TTC549 (cell line): Measurements from ENCODE around the gene HPDL.
A peak's percentile ranks its signal among the peaks of the same experiment; 100 is the strongest.
"Not testable (repeated sequence)": the region's sequence is repeated elsewhere in the genome, so short reads cannot be mapped to it uniquely, and the experiment has no call there.

ENCODE experiments used
- FAIRE-seq: peaks from 2 replicates; lab custom pipeline; 2012; peaks lifted over from hg19 to GRCh38; lab: Jason Lieb, UNC

The HPDL gene

GRCh38 chr1:45353685-45354084 is 27.0 kb downstream of the HPDL start:
- no peak for FAIRE-seq

GRCh38 chr1:45354838-45355237 is 28.1 kb downstream of the HPDL start:
- FAIRE-seq = no peak

DNA sequence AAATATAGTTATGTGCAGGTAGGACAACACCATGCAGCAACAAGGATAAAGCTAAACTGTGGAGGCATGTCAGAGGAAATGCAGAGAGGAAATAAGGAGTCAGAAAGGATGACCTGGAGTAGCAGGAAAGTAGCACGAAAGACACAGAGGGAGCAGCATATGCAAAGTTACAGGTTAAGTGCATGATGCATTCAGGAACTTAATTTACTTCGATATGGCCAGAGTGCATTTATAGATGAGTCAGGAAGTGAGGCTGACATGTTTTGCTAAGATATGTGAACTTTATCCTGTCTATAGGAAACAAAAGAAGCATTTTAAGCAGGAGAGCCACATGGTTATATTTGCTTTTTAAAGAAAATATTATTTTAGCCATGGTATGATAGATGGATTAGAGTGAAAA is 29.0 kb downstream of the HPDL start:
- FAIRE-seq = no peak

GRCh38 chr1:45356186-45356585 is 29.5 kb downstream of the HPDL start:
- no peak for FAIRE-seq

- peak; percentile 58 for FAIRE-seq
Measured at GRCh38 chr1:45359882-45360513, 33.3 kb downstream of the HPDL start.

DNA sequence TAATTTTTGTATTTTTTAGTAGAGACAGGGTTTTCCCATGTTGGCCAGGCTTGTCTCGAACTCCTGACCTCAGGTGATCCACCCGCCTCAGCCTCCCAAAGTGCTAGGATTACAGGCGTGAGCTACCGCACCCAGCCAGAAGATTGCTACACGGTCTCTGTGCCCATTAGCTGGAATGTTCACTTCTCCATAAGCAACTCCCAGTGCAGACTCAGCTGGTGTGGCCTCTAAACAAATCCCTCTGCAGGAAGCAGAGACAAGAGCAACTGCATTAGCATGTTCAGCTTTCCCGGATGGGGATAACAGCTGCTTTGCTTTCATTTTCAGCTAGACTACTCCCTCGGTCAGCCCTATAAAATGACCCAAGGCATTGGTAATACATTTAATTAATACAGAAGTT is 34.3 kb downstream of the HPDL start:
- not testable (repeated sequence) for FAIRE-seq

DNA sequence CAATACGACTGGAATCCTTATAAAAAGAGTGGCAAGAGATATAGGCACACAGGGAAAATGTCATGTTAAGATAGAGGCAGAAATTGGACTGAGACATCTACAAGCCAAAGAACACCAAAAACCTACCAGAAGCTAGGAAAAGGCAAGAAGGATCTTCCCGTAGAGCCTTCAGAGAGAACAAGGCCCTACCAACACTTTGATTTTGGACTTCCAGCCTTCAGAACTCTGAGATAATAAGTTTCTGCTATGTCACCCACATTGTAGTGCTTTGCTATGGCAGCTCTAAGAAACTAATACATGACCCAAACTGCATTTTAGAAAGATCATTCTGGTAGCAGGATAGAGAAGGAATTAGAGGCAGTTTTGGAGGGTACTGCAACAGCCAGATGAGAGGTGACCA is 37.6 kb downstream of the HPDL start:
- FAIRE-seq = no peak

GRCh38 chr1:45365051-45365450 is 38.4 kb downstream of the HPDL start:
- FAIRE-seq = no peak

DNA sequence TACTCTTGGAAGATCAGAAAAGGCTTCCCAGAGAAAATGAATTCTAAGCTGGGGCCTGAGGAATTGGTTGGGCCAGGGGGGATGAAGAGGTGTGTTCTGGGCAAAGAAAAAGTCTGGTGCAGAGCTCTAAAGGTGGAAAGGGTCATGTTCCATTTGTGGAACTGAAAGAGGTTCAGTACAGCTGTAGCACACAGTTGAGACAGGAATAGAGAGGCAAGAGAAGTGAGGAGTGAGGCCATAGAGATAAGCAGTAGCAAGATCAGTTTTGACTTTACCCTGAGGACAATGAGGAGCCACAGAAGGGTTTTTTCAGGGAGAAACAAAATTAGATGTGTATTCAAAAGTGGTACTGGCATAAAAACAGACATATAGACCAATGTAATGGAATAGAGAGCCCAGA is 43.9 kb downstream of the HPDL start:
- no peak for FAIRE-seq

DNA sequence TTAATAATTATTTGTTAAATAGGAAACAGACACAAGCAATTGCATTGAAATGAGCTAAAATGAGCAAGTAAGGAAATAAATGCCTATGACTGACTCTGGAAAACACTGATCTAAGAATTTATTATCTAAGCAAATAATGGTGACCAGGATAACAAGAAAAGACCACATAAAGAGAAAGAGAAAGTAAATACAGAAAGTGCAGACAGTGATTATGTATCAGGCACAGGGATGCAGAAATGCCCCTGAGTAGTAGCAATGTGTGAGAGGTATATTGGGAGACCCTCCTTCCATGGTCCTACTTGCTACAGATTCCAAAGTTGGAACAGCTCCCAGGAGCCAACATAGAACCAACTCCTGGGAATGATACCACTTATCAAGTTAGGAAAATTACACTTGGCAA is 46.9 kb downstream of the HPDL start:
- FAIRE-seq = no peak

- no peak for FAIRE-seq
Measured at GRCh38 chr1:45375104-45376090, 48.7 kb downstream of the HPDL start.

GRCh38 chr1:45378184-45378583 is 51.5 kb downstream of the HPDL start:
- FAIRE-seq = no peak
